Osteoblast (primary cell): ENCODE measurements around the gene TOMM20L. TPM values are rescaled to one million over a fixed set of nuclear protein-coding genes. Genes with fewer than 3 reads are reported as not detected.
A peak's percentile ranks its signal among the peaks of the same experiment; 100 is the strongest.

Source experiments
- DNase-seq: peaks from one replicate; pipeline ENCODE4 v3.0.0; 2011; ENCODE audit warnings: low spot score, mixed read lengths; ENCODE audit not compliant: insufficient read length; ENCODE audit errors: missing footprints
- H2AFZ ChIP-seq: 2 replicates; pipeline ENCODE4 v1.6.0; 2011; ENCODE audit warnings: mild to moderate bottlenecking, low read length
- H3K27ac ChIP-seq: 2 replicates; pipeline ENCODE4 v1.5.1; 2011; ENCODE audit warnings: mild to moderate bottlenecking, low read depth, low read length, moderate library complexity
- H3K27me3 ChIP-seq: 2 replicates; pipeline ENCODE4 v1.6.0; 2012; ENCODE audit warnings: mild to moderate bottlenecking, control low read depth, inconsistent platforms, low read length, moderate library complexity; ENCODE audit not compliant: insufficient read depth
- H3K36me3 ChIP-seq: 2 replicates; pipeline ENCODE4 v1.5.1; 2011; ENCODE audit warnings: mild to moderate bottlenecking, low read length, control low read depth, moderate library complexity; ENCODE audit not compliant: insufficient read depth
- H3K4me1 ChIP-seq: 2 replicates; pipeline ENCODE4 v1.5.1; 2011; ENCODE audit warnings: mild to moderate bottlenecking, low read length, control low read depth, moderate library complexity; ENCODE audit not compliant: insufficient read depth
- H3K4me2 ChIP-seq: 2 replicates; pipeline ENCODE4 v1.6.0; 2011; ENCODE audit warnings: mild to moderate bottlenecking, low read length; ENCODE audit not compliant: insufficient read depth
- H3K4me3 ChIP-seq: fragments of 200-600 bp; sonication (generic); 3 replicates; pipeline ENCODE4 v1.5.1; 2012; ENCODE audit warnings: mild to moderate bottlenecking, low read length, inconsistent platforms; ENCODE audit not compliant: insufficient read depth
- H3K79me2 ChIP-seq: 2 replicates; pipeline ENCODE4 v1.6.0; 2012; ENCODE audit warnings: mild to moderate bottlenecking, low read length, control low read depth, inconsistent platforms; ENCODE audit not compliant: insufficient read depth
- H3K9me3 ChIP-seq: 2 replicates; pipeline ENCODE4 v1.5.1; 2011; ENCODE audit warnings: low read depth, low read length, control low read depth
- H4K20me1 ChIP-seq: 2 replicates; pipeline ENCODE4 v1.6.0; 2012; ENCODE audit warnings: mild to moderate bottlenecking, low read length, control low read depth; ENCODE audit not compliant: insufficient read depth
- total RNA-seq: library from RNA; depleted of rRNA; stranded (reverse); fragments of >200 nt; gene quantifications from 2 replicates; pipeline ENCODE4 v1.2.3, GENCODE V29; 2012
- TF ChIP-seq, protein P1 (sequence below): IDR thresholded peaks from 2 replicates; pipeline ENCODE4 v1.5.1; 2011; ENCODE audit warnings: mild to moderate bottlenecking, low read depth, low read length, moderate library complexity; ENCODE audit errors: extremely low read depth

TOMM20L gene
- total RNA-seq, 1 donor, result not detected

DNA sequence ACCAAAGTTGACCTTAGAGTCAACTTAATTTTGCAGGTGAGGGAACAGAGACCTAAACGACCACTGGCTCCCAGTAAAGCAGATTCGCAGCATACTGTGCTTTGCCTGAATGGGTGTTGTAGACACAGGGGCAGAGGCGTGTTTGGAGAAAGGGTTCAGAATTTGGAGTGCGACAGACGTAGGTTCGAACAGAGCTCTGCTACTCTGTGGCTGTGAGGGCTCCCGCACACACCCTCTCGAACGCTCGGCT, 243 bp upstream of the TOMM20L start:
- Histone ChIP-seq H3K9me3 (no peaks in the 10 kb centered on the region), H3K36me3 (no peaks in the 10 kb centered on the region), H3K4me2 (peak overlapping the region; percentile 79), H3K79me2 (no peaks in the 10 kb centered on the region), H3K4me1 (peaks cover 5% of the 10 kb centered on the region), H4K20me1 (no peaks in the 10 kb centered on the region), H3K4me3 (peak overlapping the region; percentile 73), H3K27ac (no peak overlapping the region), H3K27me3 (no peaks in the 10 kb centered on the region), H2AFZ (peak overlapping the region; percentile 91)
- TF ChIP-seq, protein P1, sequence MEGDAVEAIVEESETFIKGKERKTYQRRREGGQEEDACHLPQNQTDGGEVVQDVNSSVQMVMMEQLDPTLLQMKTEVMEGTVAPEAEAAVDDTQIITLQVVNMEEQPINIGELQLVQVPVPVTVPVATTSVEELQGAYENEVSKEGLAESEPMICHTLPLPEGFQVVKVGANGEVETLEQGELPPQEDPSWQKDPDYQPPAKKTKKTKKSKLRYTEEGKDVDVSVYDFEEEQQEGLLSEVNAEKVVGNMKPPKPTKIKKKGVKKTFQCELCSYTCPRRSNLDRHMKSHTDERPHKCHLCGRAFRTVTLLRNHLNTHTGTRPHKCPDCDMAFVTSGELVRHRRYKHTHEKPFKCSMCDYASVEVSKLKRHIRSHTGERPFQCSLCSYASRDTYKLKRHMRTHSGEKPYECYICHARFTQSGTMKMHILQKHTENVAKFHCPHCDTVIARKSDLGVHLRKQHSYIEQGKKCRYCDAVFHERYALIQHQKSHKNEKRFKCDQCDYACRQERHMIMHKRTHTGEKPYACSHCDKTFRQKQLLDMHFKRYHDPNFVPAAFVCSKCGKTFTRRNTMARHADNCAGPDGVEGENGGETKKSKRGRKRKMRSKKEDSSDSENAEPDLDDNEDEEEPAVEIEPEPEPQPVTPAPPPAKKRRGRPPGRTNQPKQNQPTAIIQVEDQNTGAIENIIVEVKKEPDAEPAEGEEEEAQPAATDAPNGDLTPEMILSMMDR, result no peak
- DNase-seq, result no peak

DNA sequence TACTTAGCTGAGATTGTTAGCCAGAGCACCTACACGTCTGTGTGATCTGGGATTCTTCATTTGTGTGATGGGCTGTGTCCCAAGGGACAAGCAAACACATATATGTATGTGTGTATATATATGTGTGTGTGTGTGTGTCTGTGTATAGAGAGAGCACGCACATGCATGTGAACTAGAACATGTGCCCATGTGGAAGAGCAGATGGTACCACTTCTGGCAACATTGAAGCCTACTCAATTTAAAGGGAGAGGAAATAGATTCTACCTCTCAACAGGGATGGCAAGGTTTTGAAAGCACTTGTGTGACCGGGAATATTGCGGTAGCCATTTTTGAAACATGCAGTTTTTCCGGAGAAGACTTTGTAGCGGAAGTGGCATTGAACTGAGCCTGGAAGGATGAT, 1.4 kb downstream of the TOMM20L start:
- Histone ChIP-seq H3K27ac (no peak overlapping the region), H2AFZ (no peak overlapping the region), H3K4me2 (no peak overlapping the region), H3K4me1 (peaks cover 5% of the 10 kb centered on the region), H3K79me2 (no peaks in the 10 kb centered on the region), H4K20me1 (no peaks in the 10 kb centered on the region), H3K4me3 (no peak overlapping the region), H3K36me3 (no peaks in the 10 kb centered on the region), H3K9me3 (no peaks in the 10 kb centered on the region), H3K27me3 (no peaks in the 10 kb centered on the region)
- DNase-seq, result no peak
- TF ChIP-seq, protein P1, result no peak

DNA sequence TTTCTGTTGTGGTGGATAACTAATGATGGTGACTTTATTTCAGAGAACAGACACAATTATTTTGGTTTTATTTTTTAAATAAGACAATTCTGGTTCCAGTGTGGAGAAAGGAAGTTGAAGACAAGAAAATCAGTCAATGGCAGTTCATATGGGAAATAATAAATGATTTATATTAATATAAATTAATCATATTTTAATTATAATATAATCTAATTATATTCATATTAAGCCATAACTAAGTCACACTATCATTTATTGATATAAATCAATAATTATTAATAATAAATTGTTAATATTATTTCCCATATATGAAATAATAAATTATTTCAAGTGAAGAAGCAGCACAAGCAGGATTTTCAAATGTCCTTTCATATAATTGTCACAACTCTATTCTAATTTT, 2.8 kb downstream of the TOMM20L start:
- no peaks in the 10 kb centered on the region for H3K27me3 ChIP-seq
- H3K4me1 ChIP-seq, result peaks cover 5% of the 10 kb centered on the region
- H3K79me2 ChIP-seq, result no peaks in the 10 kb centered on the region
- no peaks in the 10 kb centered on the region for H3K9me3 ChIP-seq
- no peak overlapping the region for H3K27ac ChIP-seq
- no peaks in the 10 kb centered on the region for H4K20me1 ChIP-seq
- H2AFZ ChIP-seq, result no peak overlapping the region
- H3K36me3 ChIP-seq, result no peaks in the 10 kb centered on the region
- TF ChIP-seq, protein P1, result no peak
- no peak overlapping the region for H3K4me3 ChIP-seq
- H3K4me2 ChIP-seq, result no peak overlapping the region
- DNase-seq, result no peak

DNA sequence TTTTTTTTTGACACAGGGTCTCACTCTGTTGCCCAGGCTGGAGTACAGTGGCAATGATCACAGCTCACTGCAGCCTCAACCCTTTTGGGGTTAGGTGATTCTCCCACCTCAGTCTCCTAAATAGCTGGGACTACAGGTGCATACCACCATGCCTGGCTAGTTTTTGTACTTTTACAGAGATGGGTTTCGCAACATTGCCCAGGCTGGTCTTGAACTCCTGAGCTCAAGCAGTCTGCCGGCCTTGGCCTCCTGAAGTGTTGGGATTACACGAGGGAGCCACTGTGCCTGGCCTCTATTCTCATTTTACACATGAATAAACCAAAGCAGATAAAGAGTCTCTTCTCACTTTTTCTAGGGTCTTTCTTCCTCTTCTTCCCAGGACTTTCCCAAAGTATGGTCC, 3.2 kb downstream of the TOMM20L start:
- Histone ChIP-seq H3K36me3 (no peaks in the 10 kb centered on the region), H3K4me3 (no peak overlapping the region), H3K27ac (no peak overlapping the region), H4K20me1 (no peaks in the 10 kb centered on the region), H3K4me1 (peaks cover 5% of the 10 kb centered on the region), H2AFZ (no peak overlapping the region), H3K9me3 (no peaks in the 10 kb centered on the region), H3K79me2 (no peaks in the 10 kb centered on the region), H3K4me2 (no peak overlapping the region), H3K27me3 (no peaks in the 10 kb centered on the region)
- DNase-seq, result no peak
- TF ChIP-seq, protein P1, result no peak
